ENCODE results near the gene TM7SF2. TPM values are rescaled to one million over a fixed set of nuclear protein-coding genes. Genes with fewer than 3 reads are reported as not detected.

TM7SF2 gene
- total and polyA plus RNA-seq, 2 of the 13 experiments (the other 11 are each of a cell fraction or from before 2014, with no cell fraction given): 56.0 to 66.9 TPM

DNA sequence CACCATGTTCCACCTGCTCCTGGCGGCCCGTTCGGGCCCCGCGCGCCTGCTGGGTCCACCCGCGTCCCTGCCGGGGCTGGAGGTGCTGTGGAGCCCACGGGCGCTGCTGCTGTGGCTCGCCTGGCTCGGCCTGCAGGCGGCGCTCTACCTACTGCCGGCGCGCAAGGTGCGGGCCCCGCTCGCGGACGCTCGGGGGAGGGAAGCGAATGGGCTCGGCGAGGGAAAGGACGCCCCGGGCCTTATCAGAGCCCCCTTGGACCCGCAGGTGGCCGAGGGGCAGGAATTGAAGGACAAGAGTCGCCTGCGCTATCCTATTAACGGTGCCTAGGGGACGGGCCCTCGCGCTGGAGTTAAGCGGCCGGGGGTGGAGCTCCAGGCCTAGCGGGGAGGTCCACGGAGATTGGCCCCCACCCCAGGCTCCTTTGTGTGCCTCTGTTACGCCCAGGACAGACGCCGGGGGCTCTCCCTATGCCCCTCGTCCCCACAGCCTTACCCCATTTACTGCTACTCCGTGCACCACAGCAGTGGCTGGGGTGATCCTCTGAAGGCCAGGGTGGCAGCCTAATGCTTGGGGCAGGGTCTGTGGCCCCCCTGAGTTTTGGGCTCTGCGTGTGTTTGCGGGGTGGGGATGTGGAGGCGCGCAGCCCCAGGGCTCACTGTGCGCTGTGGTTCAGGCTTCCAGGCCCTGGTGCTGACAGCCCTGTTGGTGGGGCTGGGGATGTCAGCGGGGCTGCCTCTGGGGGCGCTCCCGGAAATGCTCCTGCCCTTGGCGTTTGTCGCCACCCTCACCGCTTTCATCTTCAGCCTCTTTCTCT is 1.1 kb downstream of the TM7SF2 start (continued):
- TF ChIP-seq REL (CRISPR knock-in tag; conservative IDR thresholded peaks at IDR 0.05): 0 out of 2 replicates have a peak, but pooled peaks have one; percentile 36
- no peak for TF ChIP-seq ZNF615 (CRISPR knock-in tag; IDR thresholded peaks at IDR 0.05; ENCODE audit: borderline replicate concordance)
- no peak for TF ChIP-seq SIX4 (CRISPR knock-in tag; IDR thresholded peaks at IDR 0.05)
- TF ChIP-seq KLF12 (CRISPR knock-in tag; IDR thresholded peaks at IDR 0.05; ENCODE audit: borderline replicate concordance): peak; percentile 55; the same call in 1 of the 2 replicates
- TF ChIP-seq ZBTB7B (CRISPR knock-in tag; IDR thresholded peaks at IDR 0.05): peak; percentile 32; the same call in 1 of the 2 replicates
- TF ChIP-seq ZNF331 (CRISPR knock-in tag; IDR thresholded peaks at IDR 0.05): 0 out of 2 replicates have a peak, but pooled peaks have one; percentile 15
- TF ChIP-seq RBM39 (IDR thresholded peaks at IDR 0.05; ENCODE audit: low read depth, low read length, poor library complexity, severe bottlenecking): no peak
- TF ChIP-seq FOXA3 (CRISPR knock-in tag; IDR thresholded peaks at IDR 0.05): peak; percentile 18
- TF ChIP-seq, protein P1, sequence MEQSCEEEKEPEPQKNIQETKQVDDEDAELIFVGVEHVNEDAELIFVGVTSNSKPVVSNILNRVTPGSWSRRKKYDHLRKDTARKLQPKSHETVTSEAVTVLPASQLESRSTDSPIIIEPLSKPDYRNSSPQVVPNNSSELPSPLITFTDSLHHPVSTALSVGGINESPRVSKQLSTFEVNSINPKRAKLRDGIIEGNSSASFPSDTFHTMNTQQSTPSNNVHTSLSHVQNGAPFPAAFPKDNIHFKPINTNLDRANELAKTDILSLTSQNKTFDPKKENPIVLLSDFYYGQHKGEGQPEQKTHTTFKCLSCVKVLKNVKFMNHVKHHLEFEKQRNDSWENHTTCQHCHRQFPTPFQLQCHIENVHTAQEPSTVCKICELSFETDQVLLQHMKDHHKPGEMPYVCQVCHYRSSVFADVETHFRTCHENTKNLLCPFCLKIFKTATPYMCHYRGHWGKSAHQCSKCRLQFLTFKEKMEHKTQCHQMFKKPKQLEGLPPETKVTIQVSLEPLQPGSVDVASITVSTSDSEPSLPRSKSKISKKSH (CRISPR knock-in tag; IDR thresholded peaks at IDR 0.05; ENCODE audit: borderline replicate concordance): peak; percentile 30; the same call in 1 of the 2 replicates
- no peak for TF ChIP-seq RCOR2 (CRISPR knock-in tag; IDR thresholded peaks at IDR 0.05)
- TF ChIP-seq MTF2 (CRISPR knock-in tag; IDR thresholded peaks at IDR 0.05; ENCODE audit: borderline replicate concordance): no peak
- TF ChIP-seq, protein P2, sequence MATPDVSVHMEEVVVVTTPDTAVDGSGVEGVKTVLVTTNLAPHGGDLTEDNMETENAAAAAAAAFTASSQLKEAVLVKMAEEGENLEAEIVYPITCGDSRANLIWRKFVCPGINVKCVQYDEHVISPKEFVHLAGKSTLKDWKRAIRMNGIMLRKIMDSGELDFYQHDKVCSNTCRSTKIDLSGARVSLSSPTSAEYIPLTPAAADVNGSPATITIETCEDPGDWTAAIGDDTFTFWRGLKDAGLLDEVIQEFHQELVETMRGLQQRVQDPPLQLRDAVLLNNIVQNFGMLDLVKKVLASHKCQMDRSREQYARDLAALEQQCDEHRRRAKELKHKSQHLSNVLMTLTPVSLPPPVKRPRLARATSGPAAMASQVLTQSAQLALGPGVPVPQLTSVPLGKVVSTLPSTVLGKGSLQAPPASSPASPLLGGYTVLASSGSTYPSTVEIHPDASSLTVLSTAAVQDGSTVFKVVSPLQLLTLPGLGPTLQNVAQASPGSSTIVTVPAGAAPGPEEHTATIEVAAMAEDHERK (CRISPR knock-in tag; IDR thresholded peaks at IDR 0.05; ENCODE audit: low read depth): no peak
- TF ChIP-seq POGZ (CRISPR knock-in tag; IDR thresholded peaks at IDR 0.05): no peak; the same call in 1 of the 2 replicates
- no peak for TF ChIP-seq DPF2 (CRISPR knock-in tag; IDR thresholded peaks at IDR 0.05; ENCODE audit: borderline replicate concordance, low read depth)
- peak; percentile 79 for TF ChIP-seq RAD21 (CRISPR knock-in tag; IDR thresholded peaks at IDR 0.05)
- TF ChIP-seq TBX3 (IDR thresholded peaks at IDR 0.05; ENCODE audit: borderline replicate concordance): no peak
- TF ChIP-seq ZNF557 (CRISPR knock-in tag; IDR thresholded peaks at IDR 0.05): no peak
- no peak for TF ChIP-seq ZNF253 (CRISPR knock-in tag; IDR thresholded peaks at IDR 0.05; ENCODE audit: borderline replicate concordance)
- no peak for TF ChIP-seq POLR2A (IDR thresholded peaks at IDR 0.05; ENCODE audit: insufficient read depth in 1 of 2, low read depth in 2 of 2, low read length in 2 of 2)
- no peak for TF ChIP-seq MBNL3 (CRISPR knock-in tag; conservative IDR thresholded peaks at IDR 0.05)
- TF ChIP-seq ZNF224 (CRISPR knock-in tag; IDR thresholded peaks at IDR 0.05): 0 out of 2 replicates have a peak, but pooled peaks have one; percentile 25
- TF ChIP-seq, protein P3, sequence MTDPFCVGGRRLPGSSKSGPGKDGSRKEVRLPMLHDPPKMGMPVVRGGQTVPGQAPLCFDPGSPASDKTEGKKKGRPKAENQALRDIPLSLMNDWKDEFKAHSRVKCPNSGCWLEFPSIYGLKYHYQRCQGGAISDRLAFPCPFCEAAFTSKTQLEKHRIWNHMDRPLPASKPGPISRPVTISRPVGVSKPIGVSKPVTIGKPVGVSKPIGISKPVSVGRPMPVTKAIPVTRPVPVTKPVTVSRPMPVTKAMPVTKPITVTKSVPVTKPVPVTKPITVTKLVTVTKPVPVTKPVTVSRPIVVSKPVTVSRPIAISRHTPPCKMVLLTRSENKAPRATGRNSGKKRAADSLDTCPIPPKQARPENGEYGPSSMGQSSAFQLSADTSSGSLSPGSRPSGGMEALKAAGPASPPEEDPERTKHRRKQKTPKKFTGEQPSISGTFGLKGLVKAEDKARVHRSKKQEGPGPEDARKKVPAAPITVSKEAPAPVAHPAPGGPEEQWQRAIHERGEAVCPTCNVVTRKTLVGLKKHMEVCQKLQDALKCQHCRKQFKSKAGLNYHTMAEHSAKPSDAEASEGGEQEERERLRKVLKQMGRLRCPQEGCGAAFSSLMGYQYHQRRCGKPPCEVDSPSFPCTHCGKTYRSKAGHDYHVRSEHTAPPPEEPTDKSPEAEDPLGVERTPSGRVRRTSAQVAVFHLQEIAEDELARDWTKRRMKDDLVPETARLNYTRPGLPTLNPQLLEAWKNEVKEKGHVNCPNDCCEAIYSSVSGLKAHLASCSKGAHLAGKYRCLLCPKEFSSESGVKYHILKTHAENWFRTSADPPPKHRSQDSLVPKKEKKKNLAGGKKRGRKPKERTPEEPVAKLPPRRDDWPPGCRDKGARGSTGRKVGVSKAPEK (CRISPR knock-in tag; IDR thresholded peaks at IDR 0.05; ENCODE audit: borderline replicate concordance): no peak
- no peak for TF ChIP-seq ZNF510 (CRISPR knock-in tag; IDR thresholded peaks at IDR 0.05; ENCODE audit: low read depth)
- TF ChIP-seq TP53 (CRISPR knock-in tag; conservative IDR thresholded peaks at IDR 0.05): no peak
- peak; percentile 63 for TF ChIP-seq PHF8 (CRISPR knock-in tag; IDR thresholded peaks at IDR 0.05)
- peak; percentile 12; the same call in 1 of the 2 replicates for TF ChIP-seq ZBTB38 (CRISPR knock-in tag; IDR thresholded peaks at IDR 0.05)

Measured in HepG2 (cell line).